Tibial nerve (tissue), 4 donors: ENCODE measurements around the gene ADGRL3. TPM values are rescaled to one million over a fixed set of nuclear protein-coding genes. Genes with fewer than 3 reads are reported as not detected.

Experiments
- DNase-seq, 2 donors: peaks; one replicate each; pipeline ENCODE4 v3.0.0-alpha.2; 2019; ENCODE audit warnings: low spot score in 2 of 2
- H3K27ac ChIP-seq, 4 donors: fragments of 200-600 bp; sonication (generic) in 3 of 4; one replicate each; pipeline ENCODE4 v1.5.1; 2017 to 2019; ENCODE audit warnings: mild to moderate bottlenecking in 1 of 4
- H3K27me3 ChIP-seq, 2 donors: fragments of 200-600 bp; sonication (generic) in 1 of 2; one replicate each; pipeline versions ENCODE4 v1.5.1 to v1.6.0; 2017 to 2019
- H3K36me3 ChIP-seq, 3 donors: fragments of 200-600 bp; sonication (generic); one replicate each; pipeline ENCODE4 v1.5.1; 2018 to 2019
- H3K4me1 ChIP-seq, 4 donors: fragments of 200-600 bp; sonication (generic) in 3 of 4; one replicate each; pipeline ENCODE4 v1.5.1; 2017 to 2019
- H3K4me3 ChIP-seq, 4 donors: fragments of 200-600 bp; sonication (generic) in 3 of 4; one replicate each; pipeline ENCODE4 v1.5.1; 2017 to 2019; ENCODE audit warnings: mild to moderate bottlenecking in 1 of 4, moderate library complexity in 1 of 4
- H3K9me3 ChIP-seq, 4 donors: fragments of 200-600 bp; sonication (generic) in 3 of 4; one replicate each; pipeline ENCODE4 v1.5.1; 2017 to 2019
- EP300 ChIP-seq, 2 donors: sonication (generic); formaldehyde crosslinking; IDR thresholded peaks; one replicate each; pipeline ENCODE4 v1.6.1; 2017; ENCODE audit warnings: antibody characterized with exemption in 2 of 2, mild to moderate bottlenecking in 1 of 2
- POLR2A ChIP-seq, 2 donors: fragments of 450-650 bp; IDR thresholded peaks; one replicate each; pipeline ENCODE4 v1.6.1; 2017; ENCODE audit warnings: antibody characterized with exemption in 2 of 2, mild to moderate bottlenecking in 2 of 2, moderate library complexity in 2 of 2
- WGBS, 2 donors: methylation state at CpG; one replicate each; pipeline ENCODE4 v1.1.5; 2018; 5-methylcytosine and 5-hydroxymethylcytosine counted together
- total RNA-seq, 4 donors: library from RNA; depleted of rRNA; stranded (reverse); fragments of >200 nt; gene quantifications; one replicate each; pipeline ENCODE4 v1.1.0, GENCODE V29; 2016
- TF ChIP-seq, protein P1 (sequence below), 5 experiments: fragments of 200-600 bp in 3 of 5; fragments of 450-650 bp in 2 of 5; sonication (generic) in 3 of 5; IDR thresholded peaks; one replicate each; pipeline ENCODE4 v1.5.1; 2016 to 2019; ENCODE audit warnings: antibody characterized with exemption in 5 of 5, mild to moderate bottlenecking in 3 of 5, moderate library complexity in 2 of 5

ADGRL3 gene
- total RNA-seq, 4 donors from 2014 or later: 20.1 to 51.3 (median 28.2) TPM

DNA sequence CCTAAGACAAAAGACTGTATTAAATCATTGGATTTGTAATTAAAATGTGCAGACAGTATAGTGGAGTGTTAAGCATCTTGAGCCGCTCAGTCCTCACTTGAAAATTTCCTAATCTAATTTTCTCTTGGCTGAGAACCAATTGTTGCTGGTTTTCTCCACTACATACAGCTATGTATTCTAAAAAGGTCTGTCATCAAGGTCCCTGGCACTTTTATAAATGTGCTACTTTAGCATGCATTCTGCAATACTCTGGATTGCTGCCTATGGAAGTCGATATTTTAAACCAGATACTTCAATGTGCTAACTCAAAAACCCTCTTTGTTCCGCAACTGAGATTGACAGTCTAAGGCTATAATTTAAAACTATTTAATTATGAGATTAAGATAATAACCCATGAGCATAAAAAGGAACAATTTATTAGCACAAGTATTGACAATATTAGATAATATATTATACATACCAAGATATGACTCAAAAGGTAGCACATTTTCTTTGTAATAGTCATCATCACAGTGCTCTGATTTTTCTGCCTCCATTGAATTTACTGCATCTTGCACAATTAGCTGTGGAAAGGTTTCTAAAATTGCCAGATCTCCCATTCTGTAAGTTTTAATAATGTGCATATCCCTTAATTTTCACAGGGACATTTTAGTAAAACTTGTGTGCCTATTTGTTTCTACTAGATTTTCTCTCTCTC is 815.1 kb downstream of the ADGRL3 start:
- Histone ChIP-seq H3K36me3 (no peaks in the 10 kb centered on the region), H3K27ac (no peak overlapping the region), H3K9me3 (no peaks in the 10 kb centered on the region), H3K4me3 (no peak overlapping the region), H3K4me1 (no peaks in the 10 kb centered on the region), H3K27me3 (no peaks in the 10 kb centered on the region)
- 86 to 88% methylated on average over 3 of the region's 3 CpGs for WGBS, 2 donors
- DNase-seq: no peak
- TF ChIP-seq EP300 (IDR thresholded peaks at IDR 0.05): no peak
- no peak for TF ChIP-seq POLR2A (IDR thresholded peaks at IDR 0.05)
- TF ChIP-seq, protein P1, sequence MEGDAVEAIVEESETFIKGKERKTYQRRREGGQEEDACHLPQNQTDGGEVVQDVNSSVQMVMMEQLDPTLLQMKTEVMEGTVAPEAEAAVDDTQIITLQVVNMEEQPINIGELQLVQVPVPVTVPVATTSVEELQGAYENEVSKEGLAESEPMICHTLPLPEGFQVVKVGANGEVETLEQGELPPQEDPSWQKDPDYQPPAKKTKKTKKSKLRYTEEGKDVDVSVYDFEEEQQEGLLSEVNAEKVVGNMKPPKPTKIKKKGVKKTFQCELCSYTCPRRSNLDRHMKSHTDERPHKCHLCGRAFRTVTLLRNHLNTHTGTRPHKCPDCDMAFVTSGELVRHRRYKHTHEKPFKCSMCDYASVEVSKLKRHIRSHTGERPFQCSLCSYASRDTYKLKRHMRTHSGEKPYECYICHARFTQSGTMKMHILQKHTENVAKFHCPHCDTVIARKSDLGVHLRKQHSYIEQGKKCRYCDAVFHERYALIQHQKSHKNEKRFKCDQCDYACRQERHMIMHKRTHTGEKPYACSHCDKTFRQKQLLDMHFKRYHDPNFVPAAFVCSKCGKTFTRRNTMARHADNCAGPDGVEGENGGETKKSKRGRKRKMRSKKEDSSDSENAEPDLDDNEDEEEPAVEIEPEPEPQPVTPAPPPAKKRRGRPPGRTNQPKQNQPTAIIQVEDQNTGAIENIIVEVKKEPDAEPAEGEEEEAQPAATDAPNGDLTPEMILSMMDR (IDR thresholded peaks at IDR 0.05): no peak

DNA sequence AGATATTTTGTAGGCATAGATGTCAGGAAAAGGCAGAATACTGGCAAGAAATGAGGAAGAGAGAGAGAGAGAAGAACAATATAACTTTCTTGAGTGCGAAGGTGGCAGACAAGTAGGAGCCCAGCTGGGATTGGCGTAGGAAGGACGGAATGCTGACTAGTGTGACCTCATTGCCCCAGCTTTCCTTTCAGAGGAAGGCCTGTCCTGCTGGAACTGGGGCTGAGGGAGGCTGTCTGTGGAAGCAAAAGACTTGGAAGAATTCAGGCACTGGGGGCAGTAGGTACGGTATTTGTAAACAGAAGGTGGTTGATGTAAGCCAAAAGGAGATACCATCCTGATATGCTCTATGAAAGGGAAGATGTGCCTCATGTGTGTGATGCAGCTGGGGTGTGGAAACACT is 818.4 kb downstream of the ADGRL3 start:
- no peak for DNase-seq
- no peaks in the 10 kb centered on the region for H3K9me3 ChIP-seq
- TF ChIP-seq EP300 (IDR thresholded peaks at IDR 0.05) (no peak), POLR2A (IDR thresholded peaks at IDR 0.05) (no peak)
- TF ChIP-seq, protein P1 (IDR thresholded peaks at IDR 0.05): no peak
- no peak overlapping the region for H3K4me3 ChIP-seq
- no peaks in the 10 kb centered on the region for H3K36me3 ChIP-seq
- WGBS, 2 donors: 76 to 79% methylated on average over 4 of the region's 4 CpGs
- no peaks in the 10 kb centered on the region for H3K4me1 ChIP-seq
- H3K27ac ChIP-seq: no peak overlapping the region
- no peaks in the 10 kb centered on the region for H3K27me3 ChIP-seq

DNA sequence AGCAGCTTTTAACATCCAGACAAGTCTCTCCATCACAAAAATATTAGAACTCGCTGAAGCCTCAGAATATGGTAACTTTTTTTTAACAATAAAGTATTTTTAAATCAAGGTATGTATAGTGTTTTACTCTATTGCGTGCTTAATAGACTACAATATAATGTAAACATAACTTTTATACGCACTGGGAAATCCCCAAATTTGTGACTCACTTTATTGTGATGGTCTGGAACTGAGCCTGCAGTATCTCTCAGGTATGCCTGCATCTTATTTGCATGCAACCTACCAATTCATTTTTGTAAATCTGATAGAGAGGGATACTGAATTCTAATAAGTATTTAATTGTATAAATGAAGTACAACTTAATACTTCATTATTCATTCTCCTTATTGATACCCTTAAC is 823.5 kb downstream of the ADGRL3 start:
- Histone ChIP-seq H3K4me1 (no peaks in the 10 kb centered on the region), H3K27ac (no peak overlapping the region), H3K27me3 (no peaks in the 10 kb centered on the region), H3K36me3 (no peaks in the 10 kb centered on the region), H3K9me3 (no peaks in the 10 kb centered on the region), H3K4me3 (no peak overlapping the region)
- DNase-seq: no peak
- 87 to 91% methylated on average over 3 of the region's 3 CpGs for WGBS, 2 donors
- TF ChIP-seq EP300 (IDR thresholded peaks at IDR 0.05) (no peak), POLR2A (IDR thresholded peaks at IDR 0.05) (no peak)
- TF ChIP-seq, protein P1 (IDR thresholded peaks at IDR 0.05): no peak

DNA sequence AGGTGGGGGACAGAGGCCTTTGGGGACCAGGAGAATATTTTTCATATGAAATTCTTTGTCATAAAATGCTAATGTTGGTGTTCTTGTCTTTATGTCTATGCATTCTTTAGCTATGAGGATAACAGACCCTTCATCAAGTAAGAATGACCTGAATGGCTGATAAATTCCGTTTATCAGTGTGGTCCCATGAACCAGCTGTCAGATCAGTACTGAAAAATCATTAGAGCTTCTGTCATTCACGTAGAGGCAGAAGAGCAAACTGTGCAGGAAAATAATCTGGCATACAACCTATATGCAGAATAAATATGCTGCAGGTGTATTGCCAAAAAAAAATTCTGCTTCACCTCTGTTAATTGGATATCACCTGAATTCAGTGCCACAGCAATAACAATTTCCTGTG is 828.6 kb downstream of the ADGRL3 start:
- TF ChIP-seq, protein P1 (IDR thresholded peaks at IDR 0.05): no peak
- no peak for TF ChIP-seq POLR2A (IDR thresholded peaks at IDR 0.05)
- TF ChIP-seq EP300 (IDR thresholded peaks at IDR 0.05): no peak
- no peak for DNase-seq
- Histone ChIP-seq H3K4me3 (no peak overlapping the region), H3K27ac (no peak overlapping the region), H3K27me3 (no peaks in the 10 kb centered on the region), H3K4me1 (no peaks in the 10 kb centered on the region), H3K36me3 (no peaks in the 10 kb centered on the region), H3K9me3 (no peaks in the 10 kb centered on the region)
- 53 to 73% methylated on average over 2 of the region's 2 CpGs for WGBS, 2 donors

DNA sequence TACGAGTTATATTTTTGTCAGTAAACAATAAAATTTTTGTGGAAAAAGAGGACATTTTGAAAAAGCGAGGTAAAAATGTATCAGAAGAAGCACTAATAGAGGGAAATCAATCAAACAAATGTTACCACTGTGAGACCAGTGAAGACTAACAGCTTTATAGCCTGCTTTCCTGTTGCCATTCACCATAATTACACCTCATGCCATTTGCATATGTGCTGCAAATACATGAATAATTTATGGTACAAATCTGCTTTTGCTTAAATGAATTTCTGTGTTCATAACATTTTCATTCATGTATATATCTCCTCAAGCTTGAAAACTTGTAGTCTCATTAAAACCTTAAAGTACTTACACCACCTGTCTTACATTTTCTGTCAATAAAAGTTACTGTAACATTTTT is 830.8 kb downstream of the ADGRL3 start:
- no peak for DNase-seq
- 91 to 92% methylated on average over 2 of the region's 2 CpGs for WGBS, 2 donors
- no peaks in the 10 kb centered on the region for H3K9me3 ChIP-seq
- H3K27me3 ChIP-seq: no peaks in the 10 kb centered on the region
- H3K36me3 ChIP-seq: no peaks in the 10 kb centered on the region
- H3K4me3 ChIP-seq: no peak overlapping the region
- no peak overlapping the region for H3K27ac ChIP-seq
- H3K4me1 ChIP-seq: no peaks in the 10 kb centered on the region
- TF ChIP-seq POLR2A (IDR thresholded peaks at IDR 0.05): no peak
- TF ChIP-seq, protein P1 (IDR thresholded peaks at IDR 0.05): no peak
- no peak for TF ChIP-seq EP300 (IDR thresholded peaks at IDR 0.05)
